K562 (cell line): Measurements from ENCODE around the gene FGF11. TPM values are rescaled to one million over a fixed set of nuclear protein-coding genes. Genes with fewer than 3 reads are reported as not detected.

Source experiments
- ATAC-seq: fragments of 200-7000 bp; cut with Tn5 transposase; 3 replicates; pipeline ENCODE4 v1.9.1; 2020; ENCODE audit warnings: moderate library complexity
- BruUV-seq: library from RNA; stranded (reverse); fragments of 400-500 nt; replicated peaks from 2 replicates; lab custom pipeline; 2021; lab: Mats Ljungman, UMichigan
- CTCF ChIA-PET: fragments of 300-600 bp; formaldehyde crosslinking; extraction: SDS; loops from one replicate; lab custom pipeline; 2021; ENCODE audit warnings: low intra/inter-chr PET ratio; lab: Yijun Ruan, JAX
- POLR2A ChIA-PET: fragments of 300-600, 350-650 bp; sonication (Branson Sonifier 250); formaldehyde crosslinking; extraction: SDS; loops from one replicate; lab custom pipeline; 2021; ENCODE audit warnings: antibody characterized with exemption, inconsistent platforms; lab: Yijun Ruan, JAX
- DNase-seq, 4 experiments: peaks; one replicate each; pipeline versions ENCODE4 v3.0.0 to v3.0.0-alpha.2; 2011 to 2018; ENCODE audit warnings: low spot score in 3 of 4, mixed read lengths in 3 of 4; ENCODE audit errors: extremely low read depth in 1 of 4
- FAIRE-seq: peaks from 2 replicates; lab custom pipeline; 2011; peaks lifted over from hg19 to GRCh38; lab: Jason Lieb, UNC
- H2AFZ ChIP-seq: 2 replicates; pipeline ENCODE4 v1.6.0; 2011; ENCODE audit warnings: low read depth, low read length, control low read depth, inconsistent platforms
- H3K27ac ChIP-seq: fragments of 200-600 bp; 3 replicates; pipeline ENCODE4 v1.8.0; 2011; ENCODE audit warnings: low read depth, mild to moderate bottlenecking, control low read depth, inconsistent platforms, low read length, moderate library complexity, mixed read lengths; ENCODE audit errors: extremely low read depth
- H3K27me3 ChIP-seq, 2 experiments: fragments of 300-600 bp in 1 of 2; 2 replicates in 1 of 2; 3 replicates in 1 of 2; pipeline versions ENCODE4 v1.6.0 to v1.8.0; 2011; ENCODE audit warnings: inconsistent platforms in 2 of 2, low read length in 2 of 2, mild to moderate bottlenecking in 1 of 2, mixed read lengths in 1 of 2, moderate library complexity in 1 of 2; ENCODE audit not compliant: control insufficient read depth in 2 of 2, insufficient read depth in 2 of 2
- H3K36me3 ChIP-seq: fragments of 300-600 bp; 3 replicates; pipeline ENCODE4 v1.8.0; 2011; ENCODE audit warnings: mild to moderate bottlenecking, low read length, inconsistent platforms; ENCODE audit not compliant: control insufficient read depth, insufficient read depth
- H3K4me1 ChIP-seq, 2 experiments: fragments of 200-600 bp in 1 of 2; replicated peaks in 1 of 2; 2 replicates in 1 of 2; 3 replicates in 1 of 2; pipeline versions ENCODE4 v1.5.1 to v1.8.0; 2011; ENCODE audit warnings: inconsistent platforms in 2 of 2, low read length in 2 of 2, mild to moderate bottlenecking in 1 of 2, mixed read lengths in 1 of 2, moderate library complexity in 1 of 2; ENCODE audit not compliant: control insufficient read depth in 2 of 2, insufficient read depth in 2 of 2
- H3K4me2 ChIP-seq: 2 replicates; pipeline ENCODE4 v1.6.1; 2011; ENCODE audit warnings: low read length, control low read depth, inconsistent platforms, mixed read lengths; ENCODE audit not compliant: insufficient read depth
- H3K4me3 ChIP-seq: fragments of 200-600 bp; sonication (generic), shearing (Covaris generic); 2 replicates; pipeline ENCODE4 v1.5.1; 2016; ENCODE audit warnings: control low read depth, inconsistent platforms
- H3K79me2 ChIP-seq: fragments of 200-600 bp; 3 replicates; pipeline ENCODE4 v1.8.0; 2011; ENCODE audit warnings: low read length, inconsistent platforms; ENCODE audit not compliant: control insufficient read depth, insufficient read depth
- H3K9ac ChIP-seq, 2 experiments: 2 replicates each; pipeline versions ENCODE4 v1.6.0 to v1.6.1; 2011; ENCODE audit warnings: low read depth in 2 of 2, low read length in 2 of 2, control low read depth in 1 of 2, inconsistent platforms in 1 of 2, mild to moderate bottlenecking in 1 of 2, mixed read lengths in 1 of 2; ENCODE audit not compliant: insufficient read depth in 1 of 2
- H3K9me1 ChIP-seq: one replicate; pipeline ENCODE4 v1.6.0; 2011; ENCODE audit warnings: inconsistent platforms, mild to moderate bottlenecking, low read length, moderate library complexity; ENCODE audit not compliant: control insufficient read depth, insufficient read depth
- H3K9me3 ChIP-seq: replicated peaks from 2 replicates; pipeline ENCODE4 v1.5.1; 2011; ENCODE audit warnings: low read depth, low read length, inconsistent platforms; ENCODE audit not compliant: control insufficient read depth, insufficient read depth
- H4K20me1 ChIP-seq: replicated peaks from 2 replicates; pipeline ENCODE4 v1.6.1; 2011; ENCODE audit warnings: low read length, inconsistent platforms, mixed read lengths; ENCODE audit not compliant: control insufficient read depth, insufficient read depth
- CXXC5 ChIP-seq: fragments of 250-450 bp; sonication (Bioruptor Pico); IDR thresholded peaks from 2 replicates; pipeline ENCODE4 v1.8.0; 2022; ENCODE audit warnings: inconsistent platforms, mild to moderate bottlenecking, moderate library complexity
- MAZ ChIP-seq, 2 experiments: fragments of 450-650 bp in 1 of 2; sonication (generic) in 1 of 2; formaldehyde crosslinking; IDR thresholded peaks in 1 of 2; conservative IDR thresholded peaks in 1 of 2; 2 replicates each; pipeline versions ENCODE4 v1.4.0 to v1.5.0; 2020; ENCODE audit warnings: mild to moderate bottlenecking in 1 of 2, missing genetic modification reagents in 1 of 2
- MBD2 ChIP-seq: sonication (generic); IDR thresholded peaks from 2 replicates; pipeline ENCODE4 v1.6.1; 2016; ENCODE audit warnings: low read depth, borderline replicate concordance
- PRDM10 ChIP-seq: fragments of 450-650 bp; IDR thresholded peaks from 2 replicates; pipeline ENCODE4 v1.6.1; 2018; ENCODE audit not compliant: partially characterized antibody
- RAD21 ChIP-seq, 2 experiments: fragments of 250-450 bp in 1 of 2; fragments of 450-650 bp in 1 of 2; sonication (Bioruptor Pico) in 1 of 2; formaldehyde crosslinking in 1 of 2; IDR thresholded peaks in 1 of 2; conservative IDR thresholded peaks in 1 of 2; 2 replicates each; pipeline versions ENCODE4 v1.4.0 to v1.8.0; 2020 to 2022; ENCODE audit warnings: mild to moderate bottlenecking in 2 of 2, moderate library complexity in 1 of 2
- RBM17 ChIP-seq: fragments of 200-400 bp; formaldehyde crosslinking; IDR thresholded peaks from 2 replicates; pipeline ENCODE4 v1.6.1; 2017; ENCODE audit warnings: low read depth, mild to moderate bottlenecking, low read length, borderline replicate concordance
- SAP30 ChIP-seq: fragments of 200-600 bp; sonication (generic); IDR thresholded peaks from 2 replicates; pipeline ENCODE4 v1.6.1; 2012; ENCODE audit warnings: borderline replicate concordance, low read depth, mild to moderate bottlenecking, moderate library complexity, low read length, control low read depth, inconsistent platforms; ENCODE audit not compliant: insufficient read depth, poor library complexity, severe bottlenecking
- ZBTB7A ChIP-seq: IDR thresholded peaks from 2 replicates; pipeline ENCODE4 v1.6.1; 2011; ENCODE audit warnings: low read depth, mild to moderate bottlenecking, low read length, moderate library complexity, borderline replicate concordance; ENCODE audit not compliant: control insufficient read depth
- ZKSCAN1 ChIP-seq: fragments of 150-350 bp; IDR thresholded peaks from 2 replicates; pipeline ENCODE4 v1.6.1; 2016; ENCODE audit warnings: low read depth, low read length
- ZSCAN29 ChIP-seq: fragments of 450-650 bp; IDR thresholded peaks from 2 replicates; pipeline ENCODE4 v1.6.1; 2017
- WGBS: fragments of 100-300 bp; shearing (Covaris generic); methylation state at CpG from one replicate; pipeline ENCODE4 v1.1.6; 2016; ENCODE audit warnings: low coverage, mixed read lengths; ENCODE audit not compliant: insufficient coverage; ENCODE audit errors: missing lambda C conversion rate; 5-methylcytosine and 5-hydroxymethylcytosine counted together
- in situ Hi-C: fragments of 300-500 bp; cut with MboI; formaldehyde crosslinking; loops from 4 replicates; pipeline ENCODE4 v1.15.0; 2018; ENCODE audit warnings: inconsistent platforms, mixed read lengths
- intact Hi-C: fragments of 100-400 bp; cut with micrococcal nuclease; formaldehyde crosslinking; loops from 2 replicates; pipeline ENCODE4 v1.14.2; 2022
- polyA plus RNA-seq, 8 experiments: library from polyadenylated mRNA; depleted of rRNA in 4 of 8; stranded (reverse) in 5 of 8; unstranded in 3 of 8; fragments of >200 nt; fragmentation: Nextera tagmentation in 2 of 8; fragmentation: Illumina TruSeq in 1 of 8; extraction: Ambion mirVana in 2 of 8; extraction: Trizol in 1 of 8; gene quantifications; 2 replicates each; pipeline versions ENCODE4 v1.2.1 to v1.2.3, GENCODE V29; 2011 to 2014; ENCODE audit warnings: inconsistent platforms in 1 of 8, missing spikeins in 1 of 8
- total RNA-seq, 7 experiments: library from RNA; depleted of rRNA in 6 of 7; stranded (reverse); fragments of >200 nt in 6 of 7; fragmentation: Illumina TruSeq in 2 of 7; extraction: Trizol in 2 of 7; gene quantifications; 2 replicates each; pipeline versions ENCODE4 v1.2.1 to v1.2.3, GENCODE V29; 2011 to 2021; ENCODE audit warnings: low replicate concordance in 1 of 7
- TF ChIP-seq, protein P1 (sequence below), 2 experiments: fragments of 450-650 bp; conservative IDR thresholded peaks; 2 replicates each; pipeline ENCODE4 v1.6.1; 2017; ENCODE audit warnings: mild to moderate bottlenecking in 2 of 2, moderate library complexity in 2 of 2
- TF ChIP-seq, protein P2 (sequence below): fragments of 450-650 bp; IDR thresholded peaks from 2 replicates; pipeline ENCODE4 v1.6.1; 2016

FGF11 gene
- total and polyA plus RNA-seq, 9 of the 15 experiments (the other 6 are each of a cell fraction or from before 2014, with no cell fraction given), result 1.2 to 7.5 (median 3.0) TPM

GRCh38 chr17:7435676-7436555, 3.4 kb upstream of the FGF11 start:
- ATAC-seq, result peak; percentile 72
- CTCF ChIA-PET, result no interaction called here
- 22% methylated on average over 19 of the region's 49 CpGs for WGBS
- Histone ChIP-seq H3K9ac (peak overlapping the region; percentile 64 to 90), H3K79me2 (peaks cover 7% of the 10 kb centered on the region; the same call in 2 of the 3 replicates), H4K20me1 (no peaks in the 10 kb centered on the region), H3K27me3 (no peaks in the 10 kb centered on the region), H3K4me2 (peak overlapping the region; percentile 90), H3K4me3 (peak overlapping the region; percentile 64), H3K4me1 (peaks cover 15 to 59% of the 10 kb centered on the region in 2 experiments; a peak in 4 of 5 replicates), H3K9me1 (no peaks in the 10 kb centered on the region), H2AFZ (peak overlapping the region; percentile 92), H3K9me3 (no peaks in the 10 kb centered on the region), H3K27ac (peak overlapping the region; percentile 75), H3K36me3 (no peaks in the 10 kb centered on the region)
- in situ Hi-C loops (no loop called here), intact Hi-C loops (loop anchor here (5.0 kb wide), 2 partner anchors 34 to 46 kb away; partner anchors contain the start of genes POLR2A, SLC35G6 and TMEM256)
- POLR2A ChIA-PET, result interaction anchor here (0.5 to 4.2 kb wide), 10 partner anchors 8 to 556 kb away, joined by 3 to 21 read pairs (median 4); partner anchors contain the start of genes POLR2A, SPEM2 and TP53
- FAIRE-seq, result peak; percentile 32
- TSS peak; percentile 82 for BruUV-seq
- peak; percentile 47 to 69 (median 54) for DNase-seq
- TF ChIP-seq RBM17 (no peak), MBD2 (no peak), ZBTB7A (peak; percentile 89), RAD21 (CRISPR knock-in tag; conservative IDR thresholded peaks at IDR 0.05 in 1 of 2, IDR thresholded peaks at IDR 0.05 in 1 of 2) (peak in 1 of 2 experiments; percentile 38; a peak in 2 of 4 replicates), ZSCAN29 (no peak), MAZ (CRISPR knock-in tag; conservative IDR thresholded peaks at IDR 0.05 in 1 of 2, IDR thresholded peaks at IDR 0.05 in 1 of 2) (peak in 1 of 2 experiments; percentile 50; a peak in 1 of 4 replicates), ZKSCAN1 (0 out of 2 replicates have a peak, but pooled peaks have one; percentile 13), CXXC5 (peak; percentile 23; the same call in 1 of the 2 replicates), SAP30 (peak; percentile 57), PRDM10 (peak; percentile 61)
- TF ChIP-seq, protein P1, sequence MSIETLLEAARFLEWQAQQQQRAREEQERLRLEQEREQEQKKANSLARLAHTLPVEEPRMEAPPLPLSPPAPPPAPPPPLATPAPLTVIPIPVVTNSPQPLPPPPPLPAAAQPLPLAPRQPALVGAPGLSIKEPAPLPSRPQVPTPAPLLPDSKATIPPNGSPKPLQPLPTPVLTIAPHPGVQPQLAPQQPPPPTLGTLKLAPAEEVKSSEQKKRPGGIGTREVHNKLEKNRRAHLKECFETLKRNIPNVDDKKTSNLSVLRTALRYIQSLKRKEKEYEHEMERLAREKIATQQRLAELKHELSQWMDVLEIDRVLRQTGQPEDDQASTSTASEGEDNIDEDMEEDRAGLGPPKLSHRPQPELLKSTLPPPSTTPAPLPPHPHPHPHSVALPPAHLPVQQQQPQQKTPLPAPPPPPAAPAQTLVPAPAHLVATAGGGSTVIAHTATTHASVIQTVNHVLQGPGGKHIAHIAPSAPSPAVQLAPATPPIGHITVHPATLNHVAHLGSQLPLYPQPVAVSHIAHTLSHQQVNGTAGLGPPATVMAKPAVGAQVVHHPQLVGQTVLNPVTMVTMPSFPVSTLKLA (conservative IDR thresholded peaks at IDR 0.05), result peak in 1 of 2 experiments; percentile 53; a peak in 3 of 4 replicates
- TF ChIP-seq, protein P2, sequence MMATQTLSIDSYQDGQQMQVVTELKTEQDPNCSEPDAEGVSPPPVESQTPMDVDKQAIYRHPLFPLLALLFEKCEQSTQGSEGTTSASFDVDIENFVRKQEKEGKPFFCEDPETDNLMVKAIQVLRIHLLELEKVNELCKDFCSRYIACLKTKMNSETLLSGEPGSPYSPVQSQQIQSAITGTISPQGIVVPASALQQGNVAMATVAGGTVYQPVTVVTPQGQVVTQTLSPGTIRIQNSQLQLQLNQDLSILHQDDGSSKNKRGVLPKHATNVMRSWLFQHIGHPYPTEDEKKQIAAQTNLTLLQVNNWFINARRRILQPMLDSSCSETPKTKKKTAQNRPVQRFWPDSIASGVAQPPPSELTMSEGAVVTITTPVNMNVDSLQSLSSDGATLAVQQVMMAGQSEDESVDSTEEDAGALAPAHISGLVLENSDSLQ, result 0 out of 2 replicates have a peak, but pooled peaks have one; percentile 11
